OCI-LY1 (cell line): ENCODE data around the gene MPEG1.
A peak's percentile ranks its signal among the peaks of the same experiment; 100 is the strongest.

Experiments
- H2AFZ ChIP-seq: fragments of 200-600 bp; sonication (generic), shearing (Covaris generic); 2 replicates; pipeline ENCODE4 v1.6.0; 2014; ENCODE audit warnings: antibody characterized with exemption, mild to moderate bottlenecking, low read length
- H3F3A ChIP-seq: fragments of 200-600 bp; sonication (generic), shearing (Covaris generic); 2 replicates; pipeline ENCODE4 v1.6.0; 2014; ENCODE audit warnings: mild to moderate bottlenecking, antibody characterized with exemption, low read length, moderate library complexity; ENCODE audit not compliant: insufficient read depth
- H3K27ac ChIP-seq: fragments of 200-600 bp; sonication (generic); 2 replicates; pipeline ENCODE4 v1.5.1; 2014; ENCODE audit warnings: low read length, mixed run types, mild to moderate bottlenecking, low read depth; ENCODE audit not compliant: poor library complexity, severe bottlenecking
- H3K27me3 ChIP-seq: fragments of 200-600 bp; sonication (generic); 2 replicates; pipeline ENCODE4 v1.6.0; 2014; ENCODE audit warnings: antibody characterized with exemption, mild to moderate bottlenecking, low read length, moderate library complexity; ENCODE audit not compliant: insufficient read depth
- H3K36me3 ChIP-seq: fragments of 200-600 bp; sonication (generic); 2 replicates; pipeline ENCODE4 v1.6.1; 2014; ENCODE audit warnings: mild to moderate bottlenecking, antibody characterized with exemption, low read length, moderate library complexity, mixed read lengths; ENCODE audit not compliant: insufficient read depth
- H3K4me1 ChIP-seq: fragments of 200-600 bp; sonication (generic); 2 replicates; pipeline ENCODE4 v1.5.1; 2014; ENCODE audit warnings: mild to moderate bottlenecking, low read length, moderate library complexity; ENCODE audit not compliant: insufficient read depth, severe bottlenecking
- H3K4me2 ChIP-seq: fragments of 200-600 bp; sonication (generic), shearing (Covaris generic); 2 replicates; pipeline ENCODE4 v1.6.1; 2014; ENCODE audit warnings: low read length
- H3K4me3 ChIP-seq: fragments of 200-600 bp; sonication (generic); 2 replicates; pipeline ENCODE4 v1.5.1; 2014; ENCODE audit warnings: low read length, low read depth, mild to moderate bottlenecking, mixed read lengths; ENCODE audit not compliant: poor library complexity, severe bottlenecking
- H3K79me2 ChIP-seq: fragments of 200-600 bp; shearing (Covaris generic); 2 replicates; pipeline ENCODE4 v1.6.1; 2016; ENCODE audit warnings: mixed run types, low read length, mixed read lengths; ENCODE audit not compliant: insufficient read depth
- H3K9ac ChIP-seq: fragments of 200-600 bp; sonication (generic), shearing (Covaris generic); 2 replicates; pipeline ENCODE4 v1.6.1; 2014; ENCODE audit warnings: mild to moderate bottlenecking, low read length, mixed read lengths
- H3K9me2 ChIP-seq: fragments of 200-600 bp; sonication (generic), shearing (Covaris generic); 2 replicates; pipeline ENCODE4 v1.6.1; 2014; ENCODE audit warnings: low read depth, mild to moderate bottlenecking, low read length, mixed read lengths
- H3K9me3 ChIP-seq: fragments of 200-600 bp; shearing (Covaris generic); 2 replicates; pipeline ENCODE4 v1.6.1; 2014; ENCODE audit warnings: low read length, mixed read lengths
- H4K20me1 ChIP-seq: fragments of 200-600 bp; sonication (generic), shearing (Covaris generic); 2 replicates; pipeline ENCODE4 v1.6.0; 2016; ENCODE audit warnings: mild to moderate bottlenecking, low read length; ENCODE audit not compliant: insufficient read depth
- CTCF ChIP-seq: fragments of 200-600 bp; sonication (generic), shearing (Covaris generic); IDR thresholded peaks from 2 replicates; pipeline ENCODE4 v1.5.1; 2017; ENCODE audit warnings: mild to moderate bottlenecking, antibody characterized with exemption, low read length, moderate library complexity, mixed read lengths
- EZH2 ChIP-seq: fragments of 200-600 bp; sonication (generic), shearing (Covaris generic); IDR thresholded peaks from 2 replicates; pipeline ENCODE4 v1.8.0; 2017; ENCODE audit warnings: borderline replicate concordance, mixed run types, mild to moderate bottlenecking, antibody characterized with exemption, low read length, moderate library complexity, mixed read lengths

Gene MPEG1

GRCh38 chr11:59173080-59173963, 39.4 kb downstream of the MPEG1 start:
- Histone ChIP-seq H3K27ac (no peak overlapping the region), H3K79me2 (no peaks in the 10 kb centered on the region), H3K9me2 (no peaks in the 10 kb centered on the region), H3K4me2 (peak overlapping the region; percentile 95), H3K9ac (peak overlapping the region; percentile 58; the same call in 1 of the 2 replicates), H3K4me3 (peak overlapping the region; percentile 78), H3K27me3 (no peaks in the 10 kb centered on the region), H3K4me1 (peaks cover 17% of the 10 kb centered on the region), H4K20me1 (no peaks in the 10 kb centered on the region), H2AFZ (no peak overlapping the region), H3F3A (0 out of 2 replicates have a peak, but pooled peaks cover 3% of the 10 kb centered on the region), H3K36me3 (no peaks in the 10 kb centered on the region; the same call in 1 of the 2 replicates), H3K9me3 (no peaks in the 10 kb centered on the region)
- no peak for TF ChIP-seq CTCF
- TF ChIP-seq EZH2: no peak

GRCh38 chr11:59172345-59173079, 40.2 kb downstream of the MPEG1 start:
- no peak overlapping the region for H3K27ac ChIP-seq

More at GRCh38 chr11:59172345-59173079, 40.2 kb downstream of the MPEG1 start:
- Histone ChIP-seq H3K4me1 (peaks cover 17% of the 10 kb centered on the region), H3K4me3 (peak overlapping the region; percentile 78), H3K9me3 (no peaks in the 10 kb centered on the region), H4K20me1 (no peaks in the 10 kb centered on the region), H2AFZ (no peak overlapping the region), H3K27me3 (no peaks in the 10 kb centered on the region), H3K9me2 (no peaks in the 10 kb centered on the region), H3K4me2 (peak overlapping the region; percentile 95), H3K36me3 (no peaks in the 10 kb centered on the region; the same call in 1 of the 2 replicates), H3F3A (0 out of 2 replicates have a peak, but pooled peaks cover 3% of the 10 kb centered on the region), H3K79me2 (no peaks in the 10 kb centered on the region), H3K9ac (peak overlapping the region; percentile 58; the same call in 1 of the 2 replicates)
- TF ChIP-seq EZH2 (no peak), CTCF (no peak)
